GM18526 (cell line): ENCODE results near the gene CDK11A.
A peak's percentile ranks its signal among the peaks of the same experiment; 100 is the strongest.

ENCODE experiments used
- POLR2A ChIP-seq: IDR thresholded peaks from 3 replicates; pipeline ENCODE4 v1.6.1; 2011; ENCODE audit not compliant: insufficient read length; ENCODE audit errors: extremely low read depth

The CDK11A gene

GRCh38 chr1:1670866-1671265 is 53.3 kb downstream of the CDK11A start:
- no peak for TF ChIP-seq POLR2A

- TF ChIP-seq POLR2A: no peak
Measured at GRCh38 chr1:1669468-1670440, 54.4 kb downstream of the CDK11A start.

GRCh38 chr1:1666526-1666925 is 57.6 kb downstream of the CDK11A start:
- TF ChIP-seq POLR2A: no peak

- no peak for TF ChIP-seq POLR2A
Measured at GRCh38 chr1:1665815-1666251, 58.3 kb downstream of the CDK11A start.

GRCh38 chr1:1664941-1665814 is 59.0 kb downstream of the CDK11A start:
- TF ChIP-seq POLR2A: no peak

- peak; percentile 59 for TF ChIP-seq POLR2A
Measured at GRCh38 chr1:1658583-1659549, 65.3 kb downstream of the CDK11A start, which contains the start of gene CDK11B. TSS of gene CDK11B (minus strand) at chr1:1659004. CDS start at chr1:1657485, 1,519 bp downstream.
